IPS-NIHi7 (cell line): Measurements from ENCODE around the gene KLHL22.
A peak's percentile ranks its signal among the peaks of the same experiment; 100 is the strongest.
"Not testable (repeated sequence)": the region's sequence is repeated elsewhere in the genome, so short reads cannot be mapped to it uniquely, and the experiment has no call there.

Experiments
- DNase-seq: peaks from one replicate; pipeline ENCODE4 v3.0.0; 2012; ENCODE audit warnings: mixed read lengths; ENCODE audit errors: extremely low spot score

KLHL22 gene, protein sequence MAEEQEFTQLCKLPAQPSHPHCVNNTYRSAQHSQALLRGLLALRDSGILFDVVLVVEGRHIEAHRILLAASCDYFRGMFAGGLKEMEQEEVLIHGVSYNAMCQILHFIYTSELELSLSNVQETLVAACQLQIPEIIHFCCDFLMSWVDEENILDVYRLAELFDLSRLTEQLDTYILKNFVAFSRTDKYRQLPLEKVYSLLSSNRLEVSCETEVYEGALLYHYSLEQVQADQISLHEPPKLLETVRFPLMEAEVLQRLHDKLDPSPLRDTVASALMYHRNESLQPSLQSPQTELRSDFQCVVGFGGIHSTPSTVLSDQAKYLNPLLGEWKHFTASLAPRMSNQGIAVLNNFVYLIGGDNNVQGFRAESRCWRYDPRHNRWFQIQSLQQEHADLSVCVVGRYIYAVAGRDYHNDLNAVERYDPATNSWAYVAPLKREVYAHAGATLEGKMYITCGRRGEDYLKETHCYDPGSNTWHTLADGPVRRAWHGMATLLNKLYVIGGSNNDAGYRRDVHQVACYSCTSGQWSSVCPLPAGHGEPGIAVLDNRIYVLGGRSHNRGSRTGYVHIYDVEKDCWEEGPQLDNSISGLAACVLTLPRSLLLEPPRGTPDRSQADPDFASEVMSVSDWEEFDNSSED

DNA sequence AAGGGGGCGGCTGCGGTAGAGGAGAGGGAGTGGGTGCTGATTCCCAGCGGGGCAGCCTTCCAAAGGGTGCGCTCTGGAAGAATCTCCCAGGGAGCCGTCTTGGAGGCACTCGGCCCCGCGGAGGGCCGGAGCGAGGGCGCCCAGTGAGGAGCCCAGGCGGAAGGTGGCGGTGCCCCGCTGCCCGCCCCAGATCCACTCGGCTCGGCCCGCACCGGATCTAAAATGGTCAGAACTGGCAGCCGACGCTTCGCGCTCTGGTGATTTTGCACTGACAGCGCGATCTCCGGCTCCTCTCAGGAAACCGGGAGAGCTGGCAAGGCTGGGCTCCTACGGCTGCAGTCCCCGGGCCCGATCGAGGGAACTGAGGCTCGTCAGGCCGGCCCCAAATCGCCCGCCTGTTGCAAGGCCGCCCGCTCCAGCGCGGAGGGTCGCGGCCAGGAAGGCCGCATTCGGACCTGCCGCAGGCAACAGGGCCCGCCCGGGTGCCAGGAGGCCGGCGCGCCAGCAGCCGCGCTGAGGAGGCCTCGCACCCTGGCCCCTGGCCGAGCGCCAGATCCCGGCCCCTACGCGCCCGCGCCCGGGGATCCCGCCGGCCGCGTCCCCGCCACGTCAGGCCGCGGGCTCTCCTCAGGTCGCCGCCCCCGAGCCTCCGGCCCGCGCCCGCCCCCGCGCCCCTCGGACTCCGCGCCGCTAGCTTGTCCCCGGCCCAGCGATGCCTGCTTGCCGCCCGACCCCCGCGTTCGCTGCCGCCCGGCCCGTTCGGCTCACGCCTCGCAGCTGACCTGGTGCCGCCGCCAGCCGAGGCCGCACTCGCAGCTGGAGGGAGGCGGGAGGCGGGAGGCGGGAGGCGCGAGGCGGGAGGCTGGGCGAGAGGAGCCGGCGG, at the start of gene KLHL22:
Gene KLHL22, minus strand, starts transcription at position 818 of the 883 bp plus-strand sequence. CDS start 6,584 bp downstream, outside the sequence.
- DNase-seq = no peak

DNA sequence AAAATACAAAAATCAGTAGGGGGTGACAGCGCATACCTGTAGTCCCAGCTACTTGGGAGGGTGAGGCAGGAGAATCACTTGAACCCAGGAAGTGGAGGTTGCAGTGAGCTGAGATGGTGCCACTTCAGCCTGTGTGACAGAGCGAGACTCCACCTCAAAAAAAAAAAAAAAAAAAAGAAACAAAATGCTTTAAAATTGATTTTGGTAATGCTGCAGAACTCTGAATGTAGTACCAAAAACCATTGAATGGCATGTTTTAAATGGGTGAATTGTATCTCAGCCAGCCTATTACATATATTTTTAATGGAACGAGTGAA, 49.7 kb upstream of the KLHL22 start:
- DNase-seq = not testable (repeated sequence)

DNA sequence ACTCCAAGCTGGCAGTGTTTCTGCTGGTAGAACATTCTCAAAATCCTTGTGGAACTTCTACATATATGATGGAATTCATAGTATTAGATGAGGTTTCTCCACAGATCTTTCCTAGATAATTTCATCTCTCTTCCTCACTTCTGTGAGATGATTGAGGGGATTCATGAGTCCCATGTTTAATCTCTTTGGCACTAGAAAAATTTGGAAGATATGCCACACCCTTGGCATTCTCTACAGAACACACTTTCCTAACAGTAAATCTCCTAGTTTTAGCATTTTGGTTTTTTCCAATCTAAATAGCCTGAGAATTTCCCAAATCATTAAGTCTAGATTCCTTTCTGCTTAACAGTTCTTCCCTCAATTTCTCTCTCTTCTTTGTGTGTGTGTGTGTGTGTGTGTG, 47.1 kb upstream of the KLHL22 start:
- DNase-seq = no peak

DNA sequence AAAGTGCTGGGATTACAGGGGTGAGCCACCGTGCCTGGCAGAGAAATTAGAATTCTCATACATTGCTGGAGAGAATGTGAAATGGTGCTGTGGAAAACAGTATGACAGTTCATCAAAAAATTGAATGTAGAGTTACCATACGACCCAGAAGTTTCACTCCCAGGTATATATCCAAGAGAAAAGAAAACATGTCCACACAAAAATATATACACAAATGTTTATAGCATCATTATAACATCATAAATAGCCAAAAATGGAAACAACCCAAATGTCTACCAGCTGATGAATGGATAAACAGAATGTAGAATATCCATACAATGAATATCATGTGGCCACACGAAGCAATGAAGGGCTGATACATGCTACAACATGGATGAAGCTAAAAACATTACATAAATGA, 46.5 kb upstream of the KLHL22 start:
- DNase-seq = no peak

DNA sequence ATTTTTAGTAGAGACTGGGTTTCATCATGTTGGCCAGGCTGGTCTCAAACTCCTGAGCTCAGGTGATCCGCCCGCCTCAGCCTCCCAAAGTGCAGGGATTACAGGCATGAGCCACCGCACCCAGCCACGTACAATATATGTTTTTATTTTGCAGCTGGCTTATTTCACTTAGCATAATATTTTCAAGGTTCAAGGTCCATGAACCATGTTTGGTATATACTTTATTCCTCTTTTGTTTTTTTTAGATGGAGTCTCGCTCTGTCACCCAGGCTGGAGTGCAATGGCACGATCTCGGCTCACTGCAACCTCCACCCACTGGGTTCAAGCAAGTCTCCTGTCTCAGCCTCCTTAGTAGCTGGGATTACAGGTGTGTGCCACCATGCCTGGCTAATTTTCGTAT, 43.3 kb upstream of the KLHL22 start:
- DNase-seq = not testable (repeated sequence)

DNA sequence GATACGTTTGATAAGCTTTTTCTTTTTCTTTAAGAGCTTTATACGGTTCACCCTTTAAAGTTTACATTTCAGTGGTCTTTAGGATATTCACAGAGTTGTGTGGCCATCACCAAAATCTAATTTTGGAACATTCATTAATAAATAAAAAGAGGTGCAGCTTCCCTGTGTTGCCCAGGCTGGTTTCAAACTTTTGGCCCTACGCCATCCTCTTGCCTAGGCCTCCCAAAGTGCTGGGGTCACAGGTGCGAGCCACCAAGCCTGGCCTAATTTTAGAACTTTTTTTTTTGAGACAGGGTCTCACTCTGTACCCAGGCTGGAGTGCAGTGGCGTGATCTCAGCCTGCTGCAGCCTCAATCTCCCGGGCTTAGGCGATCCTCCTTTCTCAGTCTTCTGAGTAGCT, 42.4 kb upstream of the KLHL22 start:
- DNase-seq = no peak

DNA sequence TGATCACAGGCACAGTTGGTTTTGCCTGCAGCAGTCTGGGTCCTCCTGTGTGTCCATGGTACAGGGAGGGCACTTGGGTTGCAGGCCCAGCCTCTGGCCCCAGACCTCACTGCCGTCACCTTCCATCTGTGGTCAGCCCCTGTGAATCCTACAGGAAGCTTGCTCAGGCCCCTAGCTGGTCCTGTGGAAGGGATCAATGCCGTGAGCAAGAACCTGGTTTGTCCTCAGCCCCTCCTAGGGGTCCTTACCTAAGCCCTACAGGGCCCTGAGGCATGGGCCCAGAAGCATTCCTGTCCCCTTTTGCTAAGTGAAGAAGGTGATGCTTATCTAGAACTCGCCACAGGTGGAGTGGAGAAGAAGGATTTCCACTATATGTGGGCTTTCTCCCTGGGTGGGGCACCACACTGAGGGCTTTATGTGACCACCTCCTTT, 41.7 kb upstream of the KLHL22 start:
- no peak for DNase-seq

DNA sequence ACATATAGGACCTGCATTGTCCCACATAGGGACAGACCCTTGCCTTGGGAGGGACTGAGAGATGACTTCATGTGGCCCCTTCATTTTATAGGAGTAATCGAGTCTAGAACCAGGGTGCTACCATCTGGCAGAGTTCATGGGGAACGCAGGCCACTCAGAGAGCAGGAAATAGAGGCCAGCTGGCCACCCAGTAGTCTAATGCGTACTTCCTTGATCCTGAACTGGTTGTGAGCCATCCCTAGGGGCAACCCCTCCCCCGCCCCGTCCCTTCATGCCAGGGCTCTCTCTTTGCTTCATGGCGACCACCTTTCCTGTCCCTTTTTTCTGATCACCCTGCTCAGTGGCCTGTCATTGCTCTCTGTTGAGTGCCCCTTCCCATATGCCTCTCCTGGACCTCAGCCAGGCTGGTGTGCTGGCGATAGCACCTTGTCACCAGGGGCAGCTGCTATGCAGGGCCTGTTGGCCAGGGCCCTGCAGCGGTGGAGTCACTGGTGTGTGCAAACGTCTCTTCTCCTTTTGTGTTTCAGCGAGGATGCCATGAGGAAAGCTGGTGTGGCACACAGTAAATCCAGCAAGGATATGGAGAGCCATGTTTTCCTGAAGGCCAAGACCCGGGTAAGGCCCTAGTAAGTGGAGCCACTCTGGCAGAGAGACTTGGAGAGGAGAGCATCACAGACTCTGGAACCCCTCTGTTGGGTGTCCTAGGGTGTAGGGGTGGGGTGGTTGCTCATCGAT, 41.2 kb upstream of the KLHL22 start:
- peak; percentile 7 for DNase-seq

DNA sequence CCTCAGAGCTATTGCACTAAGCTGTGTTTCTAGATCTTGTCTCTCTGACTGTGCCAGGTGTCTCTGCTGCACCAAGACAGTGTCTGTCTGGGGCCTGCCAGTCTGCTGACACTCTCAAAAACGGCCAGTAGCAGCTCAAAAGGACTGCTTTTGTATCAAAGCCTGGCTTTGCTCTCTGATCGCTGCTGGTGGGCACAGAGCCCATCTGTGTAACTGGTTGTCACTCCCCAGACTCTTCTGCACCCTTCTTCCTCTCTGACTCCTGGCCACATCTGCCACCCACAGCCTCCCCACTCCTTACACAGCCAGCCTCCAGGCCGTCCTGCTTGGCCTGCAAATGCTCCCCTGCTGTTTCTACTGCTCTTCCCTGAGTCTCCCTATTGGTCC, 38.3 kb upstream of the KLHL22 start:
- DNase-seq = no peak

DNA sequence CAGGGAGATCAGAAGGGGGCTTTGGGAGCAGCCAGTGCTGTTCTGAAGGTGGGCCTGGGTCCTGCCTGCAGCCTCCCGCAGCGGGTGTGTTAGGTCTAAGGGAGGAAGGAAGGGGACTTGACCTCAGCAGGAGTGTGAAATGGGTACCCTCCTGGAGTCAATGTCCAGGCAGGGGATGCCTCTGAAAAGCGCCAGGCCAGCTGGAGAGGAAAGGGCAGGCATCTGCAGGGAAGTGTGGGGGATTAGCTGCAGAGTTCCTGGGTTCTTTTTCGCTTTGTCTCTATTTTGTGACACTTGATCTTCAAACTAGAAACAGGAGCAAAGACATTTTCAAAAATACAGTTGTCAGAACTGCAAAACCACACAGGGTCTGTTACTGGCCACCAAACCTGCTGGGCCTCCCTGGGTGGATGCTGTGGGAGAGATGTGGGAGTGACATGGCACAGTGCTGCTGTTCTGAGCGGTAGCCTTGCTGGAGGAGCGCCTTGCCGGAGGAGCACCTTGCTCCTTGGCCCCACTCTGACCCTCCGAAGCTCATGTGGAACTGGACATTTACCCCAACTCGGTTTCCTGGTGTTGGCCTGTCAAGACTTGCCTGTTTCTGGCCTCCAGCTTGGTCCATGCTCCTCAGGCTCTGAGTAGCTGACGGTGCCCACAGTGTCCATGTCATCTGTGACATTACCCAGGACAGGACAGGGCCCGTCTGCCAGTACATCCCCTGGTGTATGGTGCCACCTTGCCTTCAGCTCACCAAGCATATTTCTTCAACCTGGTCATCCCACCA, 37.7 kb upstream of the KLHL22 start:
- DNase-seq = no peak

DNA sequence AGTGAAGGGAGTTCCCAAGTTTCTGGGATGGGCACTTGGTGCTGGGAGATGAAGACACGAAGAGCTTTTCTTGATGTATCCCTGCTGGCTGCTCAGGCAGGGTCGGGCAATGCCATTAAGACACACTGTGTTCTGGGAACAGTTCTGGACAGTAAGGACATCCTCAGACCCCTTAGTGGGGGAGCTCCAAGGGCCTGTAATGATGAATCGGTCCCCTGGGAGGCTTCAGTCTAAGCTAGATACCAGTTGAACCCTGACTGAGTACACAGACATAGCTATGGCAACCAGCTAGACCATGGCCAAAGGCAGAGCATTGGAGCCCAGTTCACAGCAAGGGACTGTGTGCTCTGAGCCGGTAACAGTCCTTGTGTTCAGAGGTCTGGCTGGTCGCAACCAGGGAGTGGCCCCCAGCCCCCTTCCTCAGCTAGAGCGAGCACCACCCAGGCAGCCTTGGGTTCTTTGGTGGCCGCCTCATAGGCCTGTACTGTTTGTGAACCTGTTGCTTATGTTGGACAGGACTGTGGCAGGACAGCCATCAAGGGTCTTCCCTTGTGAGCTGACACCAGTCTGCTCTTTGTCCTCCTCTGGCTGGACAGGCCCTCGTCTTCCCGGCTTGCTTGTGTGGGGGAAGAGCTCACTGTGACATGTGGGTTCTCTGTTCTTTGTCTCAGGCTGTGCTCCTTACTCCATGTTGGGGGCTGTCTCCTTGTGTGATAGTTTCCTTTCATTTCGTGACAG, 36.8 kb upstream of the KLHL22 start:
- no peak for DNase-seq

DNA sequence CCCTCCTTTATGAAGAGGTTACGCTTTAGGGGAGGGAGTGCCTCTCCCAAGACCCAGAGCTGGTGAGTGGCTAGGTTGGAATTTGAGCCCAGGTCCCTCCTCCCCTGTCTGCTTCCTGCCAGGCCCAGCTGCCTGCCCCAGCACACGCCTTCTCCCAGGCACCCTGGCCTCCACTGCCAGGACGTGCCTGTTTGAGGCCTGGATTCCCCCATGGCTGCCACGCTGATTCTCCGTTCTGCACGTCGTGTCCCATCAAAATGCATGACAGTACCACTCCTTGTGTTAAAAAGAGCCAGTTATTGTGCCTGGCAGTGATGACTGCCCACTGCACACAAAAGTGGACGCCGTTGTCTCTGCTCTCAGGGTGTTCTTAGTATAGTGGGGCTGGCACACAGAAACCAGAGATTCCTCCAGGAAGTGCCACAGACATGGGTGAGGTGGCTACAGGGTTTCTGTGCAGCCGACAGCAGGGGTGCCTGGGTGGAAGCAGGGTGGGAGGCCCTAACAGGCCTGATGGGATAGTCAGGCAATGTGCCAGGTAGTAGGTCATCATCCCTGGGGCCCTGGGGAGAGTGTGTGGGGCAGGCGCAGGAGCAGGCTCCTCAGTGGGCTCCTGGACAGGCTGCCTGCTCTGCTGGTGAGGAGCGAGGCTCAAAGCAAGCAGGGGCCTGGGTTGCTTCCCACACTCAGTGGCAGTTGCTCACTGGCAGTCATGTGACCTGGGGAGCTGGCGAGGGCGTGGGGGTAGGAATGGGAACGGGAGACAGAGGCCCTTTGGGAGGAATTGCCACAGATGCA, 36.0 kb upstream of the KLHL22 start:
- DNase-seq = peak; percentile 71

DNA sequence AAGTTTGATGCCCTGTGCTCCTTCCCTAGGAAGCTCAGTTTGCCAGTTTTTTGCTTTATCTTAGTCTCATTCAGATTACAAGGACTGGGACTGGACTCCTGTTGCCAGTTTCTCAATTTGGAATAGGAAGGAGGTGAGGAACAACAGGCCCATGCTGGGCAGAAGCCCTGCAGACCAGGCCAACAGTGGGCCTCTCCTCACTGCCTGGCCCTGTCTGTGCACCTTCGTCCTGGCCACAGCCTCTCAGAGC, 35.5 kb upstream of the KLHL22 start:
- no peak for DNase-seq

DNA sequence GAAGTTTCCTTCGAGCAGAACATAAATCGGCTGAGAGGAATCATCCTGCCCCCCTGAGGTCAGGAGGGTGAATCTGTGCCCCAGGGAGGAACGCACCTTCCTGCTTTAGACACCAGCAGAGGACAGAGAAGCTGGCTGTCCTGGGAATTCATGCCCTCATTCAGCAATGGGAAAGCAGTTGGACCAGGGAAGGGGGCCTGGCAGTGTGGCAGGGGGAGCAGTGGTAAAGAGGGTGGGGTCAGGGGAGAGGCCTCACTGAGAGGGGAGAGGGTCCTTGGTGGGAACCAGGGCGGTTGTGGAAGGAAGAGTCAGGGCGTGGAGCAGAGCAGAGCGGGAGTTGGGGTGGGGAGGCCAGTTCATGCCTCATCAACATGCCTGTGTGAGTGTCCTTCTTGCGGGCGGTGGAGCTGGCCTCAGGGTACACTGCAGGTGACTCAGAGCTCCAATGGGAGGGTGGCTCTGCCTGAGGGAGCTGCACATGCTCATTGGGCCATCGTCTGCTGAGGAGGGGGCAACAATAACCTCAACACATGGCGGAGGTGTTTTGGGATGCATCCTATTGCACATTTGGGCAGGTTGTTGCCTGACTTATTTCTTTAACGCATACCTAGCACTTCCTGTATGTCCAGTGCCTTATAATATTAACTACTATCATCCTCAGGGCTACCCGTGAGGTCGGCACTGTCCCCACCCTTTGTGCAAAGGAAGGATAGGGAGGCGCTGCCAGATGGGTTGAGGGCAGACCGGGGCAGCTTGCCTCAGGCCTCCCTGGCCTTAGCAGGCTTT, 35.0 kb upstream of the KLHL22 start:
- DNase-seq = peak; percentile 55

DNA sequence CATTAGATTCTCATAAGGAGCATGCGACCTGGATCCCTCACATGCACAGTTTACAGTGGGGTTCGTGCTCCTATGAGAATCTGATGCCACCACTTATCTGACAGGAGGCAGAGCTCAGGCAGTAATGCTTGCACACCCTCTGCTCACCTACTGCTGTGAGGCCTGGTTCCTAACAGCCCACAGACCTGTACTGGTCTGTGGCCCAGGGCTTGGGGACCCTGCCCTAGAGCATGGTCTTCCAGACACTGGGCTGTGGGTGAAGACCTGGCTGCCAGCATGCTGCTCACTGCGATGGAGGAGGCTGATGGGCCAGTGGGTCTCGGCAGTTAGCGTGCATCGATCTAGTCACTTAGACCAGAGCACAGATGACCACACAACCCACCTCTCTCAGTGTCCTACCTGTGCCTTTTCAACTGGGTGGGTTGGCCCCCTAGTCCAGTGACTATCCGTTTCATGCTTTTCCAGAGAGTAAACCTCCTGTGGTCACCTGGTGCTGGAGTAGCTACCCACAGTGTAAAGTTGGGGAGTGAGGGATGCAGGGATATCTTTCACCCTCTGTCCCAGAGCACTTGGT, 32.9 kb upstream of the KLHL22 start:
- DNase-seq = peak; percentile 3

DNA sequence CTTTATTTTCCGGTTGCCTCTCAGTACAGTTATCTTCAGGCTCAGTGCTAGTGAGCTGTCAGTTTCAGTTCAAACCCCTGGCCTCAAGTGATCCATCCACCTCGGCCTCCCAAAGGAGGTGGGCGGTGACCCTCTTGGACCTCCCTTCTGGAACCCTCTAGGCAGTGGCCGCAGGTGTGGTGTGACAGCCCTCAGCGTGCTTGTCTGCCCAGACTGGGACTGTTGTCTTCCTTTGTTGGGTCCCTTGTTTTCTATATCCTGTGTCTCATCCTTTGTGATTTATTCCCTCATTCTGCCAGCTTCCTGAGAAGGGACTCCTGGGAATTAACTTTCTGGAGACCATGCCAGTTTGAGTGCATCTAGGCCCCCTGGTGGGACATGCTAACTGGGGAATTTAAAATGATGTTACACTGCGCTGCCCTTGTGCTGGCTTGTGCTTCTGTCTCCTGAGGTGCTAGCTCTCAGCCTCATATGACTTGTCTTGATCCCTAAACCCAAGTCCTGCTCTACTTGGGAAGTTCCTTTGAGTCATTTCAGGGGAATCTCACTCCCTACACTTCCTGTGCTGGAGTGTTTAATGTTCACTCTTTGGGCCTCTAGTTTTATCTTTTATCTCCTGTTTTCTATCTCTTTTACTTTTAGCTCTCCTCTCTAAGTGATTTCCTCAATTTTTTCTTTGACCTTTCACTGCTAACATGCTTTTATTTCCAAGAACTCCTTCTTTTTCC, 31.2 kb upstream of the KLHL22 start:
- DNase-seq = peak; percentile 8

DNA sequence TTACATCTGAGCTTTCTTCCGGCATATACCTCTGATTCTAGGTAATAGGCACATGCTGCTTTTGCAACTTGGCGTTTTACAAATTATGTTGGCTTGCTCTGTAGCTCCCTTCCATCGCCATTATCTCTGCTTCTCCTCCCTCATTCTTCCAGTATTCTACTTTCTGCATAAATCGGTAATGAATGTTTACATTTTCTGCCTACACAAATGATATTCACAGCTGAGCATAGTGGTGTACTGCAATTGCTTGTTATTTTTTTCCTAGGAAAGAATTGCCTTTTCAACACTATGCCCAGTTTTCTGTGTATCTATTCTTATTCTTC, 30.7 kb upstream of the KLHL22 start:
- DNase-seq = no peak

DNA sequence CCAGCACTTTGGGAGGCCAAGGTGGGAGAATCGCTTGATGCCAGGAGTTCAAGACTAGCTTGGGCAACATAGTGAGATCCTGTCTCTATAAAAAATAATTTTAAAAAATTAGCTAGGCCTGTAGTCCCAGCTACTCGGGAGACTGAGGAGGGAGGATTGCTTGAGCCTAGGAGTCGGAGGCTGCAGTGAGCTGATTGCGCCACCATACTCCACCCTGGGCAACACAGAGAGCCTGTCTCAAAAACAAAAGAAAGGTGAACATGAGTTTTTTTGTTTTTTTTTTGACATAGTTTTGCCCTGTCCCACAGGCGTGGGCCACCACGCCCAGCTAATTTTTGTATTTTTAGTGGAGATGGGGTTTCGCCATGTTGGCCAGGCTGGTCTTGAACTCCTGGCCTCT, 29.5 kb upstream of the KLHL22 start:
- DNase-seq = no peak
